ENCODE data around the gene KSR2.

The KSR2 gene

GRCh38 chr12:117603316-117604113, 365.3 kb downstream of the KSR2 start:
- DNase-seq: no peak

DNA sequence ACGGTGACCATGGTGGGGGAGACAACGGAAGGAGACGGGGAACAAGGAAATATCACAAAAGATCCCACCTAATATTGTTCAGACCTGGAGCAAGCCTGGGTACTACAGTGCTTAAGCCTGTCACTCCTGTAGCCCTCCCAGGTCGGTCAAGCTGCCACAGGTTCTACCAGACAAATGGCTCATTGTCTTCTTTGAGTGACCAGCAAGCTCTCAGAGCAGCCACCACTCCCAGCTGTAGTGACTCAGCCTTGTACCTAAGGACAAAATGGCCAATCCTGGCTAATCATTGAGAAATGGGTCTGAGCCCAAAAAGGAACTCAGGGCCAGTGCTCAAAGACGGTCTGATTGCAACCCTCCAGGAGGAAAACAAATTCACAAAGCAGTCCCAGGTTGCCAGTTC, 368.9 kb downstream of the KSR2 start:
- no peak for DNase-seq

- peak; percentile 63 for DNase-seq
These were observed 371.8 kb downstream of the KSR2 start for GRCh38 chr12:117596968-117597367.

DNA sequence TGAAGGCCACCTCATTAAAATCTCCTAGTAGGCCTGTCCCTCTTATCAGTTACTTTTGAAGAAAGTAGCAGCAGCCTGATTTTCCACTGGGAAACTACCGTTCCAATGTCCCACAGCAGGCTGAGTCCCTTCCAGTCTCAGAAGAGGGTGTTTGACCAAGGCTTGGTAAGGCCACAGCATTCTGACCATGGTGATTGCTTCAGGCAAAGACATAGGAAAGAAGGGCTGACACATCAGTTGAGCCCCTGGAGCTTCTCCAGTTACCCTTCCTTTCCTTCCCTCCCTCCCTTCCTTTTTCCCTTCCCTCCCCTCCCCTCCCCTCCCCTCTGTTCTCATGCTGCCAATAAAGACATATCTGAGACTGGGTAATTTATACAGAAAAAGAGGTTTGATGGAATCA, 373.0 kb downstream of the KSR2 start:
- no peak for DNase-seq

DNA sequence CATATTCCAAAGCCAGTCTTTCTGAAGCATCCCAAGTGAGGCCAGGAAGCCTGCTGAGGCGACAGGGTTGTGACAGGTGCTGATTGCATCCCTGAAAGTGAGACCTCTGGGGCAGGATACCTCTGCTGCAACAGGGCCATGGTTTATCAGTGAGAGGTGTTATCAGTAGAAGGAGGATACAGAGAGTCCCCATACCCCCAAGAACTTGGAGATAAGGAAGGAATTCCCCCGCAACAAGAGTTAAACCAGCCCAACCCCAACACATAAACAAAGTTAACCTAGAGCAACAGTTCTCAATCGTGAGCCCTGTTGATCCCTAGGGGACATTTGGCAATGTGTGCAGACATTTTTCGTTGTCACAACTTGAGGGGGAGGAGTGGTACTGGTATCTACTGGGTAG, 374.3 kb downstream of the KSR2 start:
- no peak for DNase-seq

DNA sequence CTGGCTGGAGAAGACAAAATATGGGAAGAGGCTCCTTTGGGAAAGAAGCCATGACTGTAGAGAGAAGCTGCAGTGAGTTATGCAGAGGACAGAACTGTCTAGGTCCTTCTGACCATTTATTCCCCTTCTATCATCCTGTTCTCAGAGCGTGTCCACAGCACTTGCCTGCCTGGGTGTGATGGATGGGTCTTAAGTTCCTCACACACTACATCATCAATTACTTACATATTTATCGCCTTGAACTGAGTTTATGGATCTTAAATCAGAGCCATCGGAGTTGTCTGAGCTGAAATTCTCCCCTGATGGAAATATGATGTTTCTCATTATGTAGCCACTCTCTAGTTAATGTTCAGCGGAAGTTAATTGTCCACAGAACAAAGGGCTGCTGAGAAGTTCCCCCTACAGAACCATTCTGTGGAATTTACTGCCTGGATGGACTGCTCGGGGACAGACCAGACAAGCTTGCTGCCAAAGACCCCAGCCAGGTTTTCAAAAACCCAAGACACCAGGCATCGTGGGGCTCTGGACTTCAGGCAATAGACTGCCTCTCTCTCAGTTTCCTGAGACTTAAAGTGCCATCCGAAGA, 374.9 kb downstream of the KSR2 start:
- DNase-seq: no peak

DNA sequence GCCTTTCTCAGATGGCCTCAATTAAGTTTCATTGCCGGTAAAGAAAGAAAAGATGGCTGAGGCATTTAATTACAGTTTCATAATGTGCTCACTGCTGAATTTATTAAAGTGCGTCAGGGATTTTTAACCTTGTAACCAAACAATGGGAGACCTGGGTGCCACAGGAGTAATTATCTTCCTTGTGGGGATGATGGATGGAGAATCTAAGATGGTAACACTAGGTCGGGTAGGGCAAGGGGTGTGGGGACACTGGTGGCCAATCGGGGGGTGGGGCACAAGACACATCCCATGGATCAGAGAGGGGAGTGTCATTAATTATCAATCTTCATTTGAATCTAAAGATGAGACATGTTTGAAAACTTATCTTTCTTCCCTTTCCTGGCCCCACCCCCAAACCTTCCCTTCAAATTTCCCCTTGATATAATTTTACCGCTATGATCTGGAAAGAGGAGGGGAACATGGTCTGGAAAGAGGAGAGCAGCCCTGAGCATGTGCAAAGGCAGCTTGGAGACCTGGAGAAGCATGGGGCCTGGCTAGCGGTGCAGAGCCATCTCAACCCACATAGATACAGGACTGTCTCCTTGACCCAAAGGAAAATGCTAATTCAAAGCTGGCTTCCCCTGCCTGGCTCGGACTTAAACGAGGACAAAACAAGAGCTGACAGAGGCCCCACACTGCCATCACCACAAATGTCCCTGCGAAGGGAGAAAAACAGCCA, 376.0 kb downstream of the KSR2 start:
- no peak for DNase-seq

- DNase-seq: no peak
These were observed 377.8 kb downstream of the KSR2 start for GRCh38 chr12:117590999-117591398.

GRCh38 chr12:117590386-117590785, 378.4 kb downstream of the KSR2 start:
- no peak for DNase-seq

DNA sequence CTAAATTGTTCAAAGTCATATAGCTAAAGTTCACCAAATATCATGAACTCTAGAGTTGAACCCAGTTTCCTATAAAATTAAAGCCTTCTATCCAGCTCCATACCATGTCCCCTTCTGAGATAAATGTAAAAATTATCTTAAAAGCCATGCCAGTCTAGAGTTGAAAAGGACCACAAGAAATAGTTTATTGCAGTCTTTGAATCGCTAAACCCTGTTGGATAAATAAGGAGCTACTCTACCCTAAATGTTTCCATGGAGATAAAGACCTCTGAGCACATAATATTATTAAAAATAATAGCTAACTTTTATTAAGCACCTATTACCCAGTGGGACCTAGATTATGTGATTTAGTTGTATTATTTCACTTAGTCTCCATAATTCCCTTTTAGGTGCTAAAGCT, 379.8 kb downstream of the KSR2 start:
- DNase-seq: no peak

GRCh38 chr12:117587631-117588287, 381.0 kb downstream of the KSR2 start:
- DNase-seq: no peak

DNA sequence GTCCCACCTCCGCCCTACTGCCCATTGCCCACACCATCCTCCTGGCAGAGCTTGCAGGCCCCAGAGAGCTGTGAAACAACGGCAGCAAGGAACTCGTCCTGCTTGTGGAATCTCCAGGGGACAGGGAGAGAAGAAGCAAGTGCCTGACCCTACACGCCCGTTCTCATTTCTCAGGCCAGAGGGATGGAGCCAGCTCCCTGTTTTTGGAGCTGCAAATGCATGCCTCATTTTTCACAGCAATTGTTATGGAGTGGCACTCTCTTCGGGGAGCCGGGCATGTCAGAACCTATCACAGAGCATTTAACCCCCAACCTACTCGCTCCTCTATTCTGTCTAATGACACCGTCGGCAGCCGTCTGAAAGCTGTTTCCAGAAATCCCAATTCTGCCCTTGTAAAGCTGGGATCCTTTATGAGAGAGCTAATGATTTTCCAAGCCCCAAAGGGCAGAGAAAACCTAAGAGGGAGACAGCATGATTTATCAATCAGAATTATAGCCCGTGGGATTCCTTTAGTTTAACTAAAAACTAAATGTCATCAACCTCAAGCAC, 385.0 kb downstream of the KSR2 start:
- peak; percentile 93 for DNase-seq

GRCh38 chr12:117583092-117583491, 385.7 kb downstream of the KSR2 start:
- DNase-seq: no peak

GRCh38 chr12:117582135-117582784, 386.5 kb downstream of the KSR2 start:
- DNase-seq: no peak

DNA sequence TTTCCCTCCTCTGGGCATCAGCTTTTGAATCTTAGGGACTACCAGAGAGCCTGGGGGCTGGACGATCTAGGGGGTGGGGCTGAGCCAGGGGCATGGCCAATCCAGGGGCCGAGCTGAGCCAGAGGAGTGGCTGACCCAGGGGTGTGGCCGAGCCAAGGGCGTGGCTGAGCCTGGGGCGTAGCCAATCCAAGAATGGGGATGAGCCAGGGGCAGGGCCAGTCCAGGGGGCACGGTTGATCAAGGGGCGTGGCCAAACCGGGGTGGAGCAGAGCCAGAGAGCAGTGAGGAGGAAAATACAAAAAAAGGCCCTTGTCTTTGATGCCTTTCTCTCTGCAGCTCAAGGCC, 388.1 kb downstream of the KSR2 start:
- DNase-seq: no peak

DNA sequence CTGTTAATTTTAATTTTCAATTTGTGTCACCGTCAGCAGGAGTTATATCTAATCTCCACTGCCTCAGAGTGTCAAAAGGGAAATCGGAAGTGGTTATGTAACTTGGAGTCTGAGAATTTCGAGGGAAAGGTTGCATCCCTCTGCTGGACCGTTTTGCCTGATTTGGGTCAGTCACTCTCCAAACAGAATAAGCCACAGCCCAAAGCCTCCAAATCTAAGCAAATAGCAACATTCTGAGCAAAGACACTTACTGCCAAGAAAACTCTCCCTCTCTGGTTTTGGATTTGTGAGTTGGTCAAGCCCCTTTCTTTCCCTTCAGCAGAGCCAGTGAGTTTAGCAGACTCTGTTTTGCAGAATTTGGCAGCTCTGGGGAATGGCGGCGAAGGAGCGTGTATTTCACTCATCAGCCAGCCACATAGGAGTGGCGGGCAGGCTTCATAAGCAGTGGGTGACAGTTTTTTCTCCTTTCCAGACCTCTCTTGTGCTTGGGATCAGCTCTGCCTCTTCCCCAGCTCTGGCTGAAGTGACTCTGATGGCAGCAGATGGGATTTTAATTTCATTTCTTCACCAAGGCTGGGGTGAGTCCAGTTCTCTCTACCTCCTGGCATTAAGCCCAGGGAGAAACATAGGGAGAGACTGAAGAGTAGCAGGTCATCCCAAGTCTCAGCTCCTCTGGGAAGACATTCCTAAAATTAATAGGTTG, 388.6 kb downstream of the KSR2 start:
- DNase-seq: no peak

- no peak for DNase-seq
These were observed 391.6 kb downstream of the KSR2 start for GRCh38 chr12:117577122-117577657.

DNA sequence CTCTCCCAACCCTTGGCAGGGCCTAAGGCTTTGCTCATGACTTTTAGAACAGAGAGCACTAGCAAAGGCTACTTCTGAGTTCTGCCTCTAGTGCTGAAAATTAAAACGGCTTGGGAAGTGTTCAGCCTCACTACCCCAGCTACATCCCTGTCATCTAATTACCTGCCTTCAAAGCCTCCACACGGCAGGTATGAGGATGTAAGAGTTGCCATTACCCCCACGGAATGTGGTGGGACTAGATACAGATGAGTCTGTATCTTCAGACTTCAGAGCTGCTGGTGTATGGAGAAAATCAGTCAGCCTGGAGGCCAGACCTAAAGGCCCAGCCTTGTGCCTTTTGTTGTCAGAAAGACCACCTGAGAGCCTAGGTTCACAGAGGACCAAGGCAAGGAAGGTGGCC, 392.7 kb downstream of the KSR2 start:
- DNase-seq: no peak

- DNase-seq: no peak
These were observed 394.1 kb downstream of the KSR2 start for GRCh38 chr12:117574655-117575054.

DNA sequence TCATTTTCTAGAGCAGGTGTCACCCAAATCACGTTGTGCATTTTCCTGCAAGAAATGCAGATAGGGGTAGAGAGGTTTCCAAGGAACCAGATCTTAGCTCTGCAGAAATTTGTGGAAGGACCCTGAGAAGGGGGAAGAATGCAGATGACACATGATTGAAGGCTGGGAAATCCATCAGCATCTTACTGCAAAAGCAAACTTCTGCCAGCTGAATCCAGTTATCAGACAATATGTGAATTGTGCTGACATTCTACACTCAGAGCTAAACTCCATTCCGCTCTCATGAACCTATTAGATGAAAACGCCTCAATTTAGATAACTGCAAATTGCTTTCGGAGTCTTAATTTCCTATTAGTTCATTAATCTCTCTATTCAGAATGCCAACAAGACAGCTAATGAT, 396.0 kb downstream of the KSR2 start:
- no peak for DNase-seq

- DNase-seq: no peak
These were observed 397.5 kb downstream of the KSR2 start for GRCh38 chr12:117571321-117571720.

DNA sequence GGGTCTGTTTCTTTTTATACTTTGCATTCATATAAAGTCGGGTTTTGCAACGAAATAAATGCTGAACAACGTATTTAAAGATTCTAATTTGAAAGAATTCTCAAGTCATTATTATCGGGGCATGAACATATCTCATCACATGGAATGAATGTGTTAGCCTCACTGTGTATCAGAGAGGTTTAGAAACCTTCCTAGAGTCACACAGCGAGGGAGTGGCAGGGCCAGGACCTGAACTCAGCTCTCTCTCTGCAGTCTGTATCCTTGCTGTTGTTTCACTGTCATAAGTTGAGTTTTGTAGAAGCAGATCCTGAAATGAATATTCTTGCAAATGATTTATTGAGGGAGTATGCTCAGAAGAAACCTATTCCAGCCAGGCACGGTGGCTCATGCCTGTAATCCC, 398.2 kb downstream of the KSR2 start:
- no peak for DNase-seq
